Activated CD8-positive, alpha-beta T cell treated with anti-CD3 and anti-CD28 coated beads, Interleukin-2, amount 10 ng/mL, durations not matched to agents 7 days and 5 days (primary cell): ENCODE measurements around the gene SUCLA2. TPM values are rescaled to one million over a fixed set of nuclear protein-coding genes. Genes with fewer than 3 reads are reported as not detected.

ENCODE experiments used
- ATAC-seq: fragments of 150-1000 bp; cut with Tn5 transposase; one replicate; pipeline ENCODE4 v1.10.0; 2021; ENCODE audit warnings: moderate library complexity
- CTCF ChIA-PET: fragments of 350-600 bp; sonication (Branson Sonifier 250); formaldehyde crosslinking; loops from one replicate; lab custom pipeline; 2021; ENCODE audit warnings: antibody characterized with exemption; lab: Charles Lee
- POLR2A ChIA-PET: fragments of 350-600 bp; sonication (Branson Sonifier 250); formaldehyde crosslinking; loops from one replicate; lab custom pipeline; 2021; ENCODE audit warnings: antibody characterized with exemption; lab: Charles Lee
- DNase-seq: peaks from one replicate; pipeline ENCODE4 v3.0.0-alpha.2; 2020
- H3K27ac Mint-ChIP-seq: one replicate; pipeline ENCODE4 v1.8.0; 2021; ENCODE audit warnings: mild to moderate bottlenecking, mixed read lengths
- H3K27me3 Mint-ChIP-seq: one replicate; pipeline ENCODE4 v1.8.0; 2021; ENCODE audit warnings: low read depth, mixed read lengths
- H3K36me3 Mint-ChIP-seq: one replicate; pipeline ENCODE4 v1.8.0; 2021; ENCODE audit warnings: low read depth, mixed read lengths
- H3K4me1 Mint-ChIP-seq: one replicate; pipeline ENCODE4 v1.8.0; 2021; ENCODE audit warnings: low read depth, mixed read lengths
- H3K4me3 Mint-ChIP-seq: one replicate; pipeline ENCODE4 v1.8.0; 2021; ENCODE audit warnings: mild to moderate bottlenecking, mixed read lengths
- H3K9me3 Mint-ChIP-seq: one replicate; pipeline ENCODE4 v1.8.0; 2022; ENCODE audit warnings: mixed read lengths; ENCODE audit not compliant: insufficient read depth
- total RNA-seq, 2 experiments: library from RNA; stranded (reverse); gene quantifications; one replicate each; pipeline ENCODE4 v1.2.3, GENCODE V29; 2021

The SUCLA2 gene
- total RNA-seq, 2 experiments from 2014 or later = 42.1 to 44.2 TPM

DNA sequence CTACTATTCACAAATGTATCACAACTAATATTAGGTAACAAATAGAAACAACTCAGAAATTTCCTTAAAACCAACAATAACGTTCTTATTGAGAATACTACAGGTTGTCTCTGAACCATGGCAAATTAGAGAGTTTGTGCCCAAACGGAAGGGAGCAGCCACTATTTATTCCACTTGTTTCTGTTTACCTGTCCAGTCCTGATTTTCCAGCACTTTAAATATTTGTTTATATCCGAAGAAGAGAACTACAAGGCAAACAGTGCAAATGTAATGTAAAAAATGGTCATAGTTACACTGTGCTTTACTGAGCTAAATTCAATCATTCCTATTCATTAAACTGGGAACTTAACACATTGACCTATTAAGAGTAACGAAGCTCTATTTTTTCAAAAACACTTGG, 9.2 kb downstream of the SUCLA2 start:
- no peak overlapping the region for H3K27ac Mint-ChIP-seq
- DNase-seq (no peak), ATAC-seq (no peak)
- POLR2A ChIA-PET = interaction anchor here (1.0 kb wide), 1 partner anchor 46 kb away, joined by 3 read pairs; the partner anchor contains the start of gene NUDT15
- H3K27me3 Mint-ChIP-seq = no peaks in the 10 kb centered on the region
- H3K36me3 Mint-ChIP-seq = peaks cover 57% of the 10 kb centered on the region
- H3K9me3 Mint-ChIP-seq = no peaks in the 10 kb centered on the region
- no peaks in the 10 kb centered on the region for H3K4me1 Mint-ChIP-seq
- H3K4me3 Mint-ChIP-seq = no peak overlapping the region
- CTCF ChIA-PET = no interaction called here

DNA sequence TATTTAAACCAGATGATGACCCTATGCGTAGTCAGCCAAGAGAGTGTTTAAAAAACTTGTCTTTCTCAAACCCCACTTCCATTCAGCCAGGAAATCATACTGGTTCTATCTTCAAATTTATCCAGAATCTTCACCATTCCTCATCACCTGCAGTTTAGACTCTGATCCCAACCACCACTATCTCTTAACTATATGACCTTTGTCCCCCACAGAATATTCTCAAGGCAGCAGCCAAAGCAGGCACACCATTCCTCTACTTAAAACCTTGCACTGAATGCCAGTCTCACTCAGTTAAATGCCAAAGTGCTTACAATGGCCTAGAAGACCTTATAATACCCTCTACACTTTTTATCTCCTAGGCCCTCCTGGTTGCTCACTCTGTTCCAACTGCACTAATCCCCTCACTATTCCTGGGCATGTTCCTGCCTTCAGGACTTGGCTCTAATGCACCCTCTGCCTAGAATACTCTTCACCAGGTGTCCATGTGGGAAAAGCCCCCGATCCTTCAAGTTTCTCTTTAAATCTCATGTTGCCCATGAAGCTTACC, 10.1 kb downstream of the SUCLA2 start:
- no peak overlapping the region for H3K4me3 Mint-ChIP-seq
- H3K9me3 Mint-ChIP-seq = no peaks in the 10 kb centered on the region
- CTCF ChIA-PET = no interaction called here
- no peaks in the 10 kb centered on the region for H3K4me1 Mint-ChIP-seq
- DNase-seq = no peak
- H3K27ac Mint-ChIP-seq = no peak overlapping the region
- POLR2A ChIA-PET = no interaction called here
- no peaks in the 10 kb centered on the region for H3K27me3 Mint-ChIP-seq
- H3K36me3 Mint-ChIP-seq = peaks cover 59% of the 10 kb centered on the region
- no peak for ATAC-seq

DNA sequence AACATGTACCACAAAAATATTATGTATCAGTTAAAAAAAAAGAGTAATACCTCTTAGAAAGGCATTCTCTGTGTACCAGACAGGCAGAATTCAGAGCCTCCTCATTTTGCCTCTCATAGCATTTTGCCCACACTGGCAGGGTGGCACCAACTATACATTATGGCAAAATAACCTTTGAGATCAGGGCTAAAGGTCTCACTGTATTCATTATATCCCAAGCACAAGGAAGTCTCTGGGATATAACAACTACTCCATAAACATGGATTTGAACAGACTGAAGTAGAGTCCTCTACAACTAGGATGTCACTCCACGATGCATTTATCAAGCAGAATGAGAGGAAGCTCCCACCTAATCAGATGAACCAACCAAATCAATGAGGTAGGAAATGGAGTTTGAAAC, 10.6 kb downstream of the SUCLA2 start:
- ChIA-PET CTCF (no interaction called here), POLR2A (no interaction called here)
- Mint-ChIP-seq H3K27me3 (no peaks in the 10 kb centered on the region), H3K27ac (no peak overlapping the region), H3K9me3 (no peaks in the 10 kb centered on the region), H3K4me1 (no peaks in the 10 kb centered on the region), H3K36me3 (peaks cover 64% of the 10 kb centered on the region), H3K4me3 (no peak overlapping the region)
- ATAC-seq (no peak), DNase-seq (no peak)

DNA sequence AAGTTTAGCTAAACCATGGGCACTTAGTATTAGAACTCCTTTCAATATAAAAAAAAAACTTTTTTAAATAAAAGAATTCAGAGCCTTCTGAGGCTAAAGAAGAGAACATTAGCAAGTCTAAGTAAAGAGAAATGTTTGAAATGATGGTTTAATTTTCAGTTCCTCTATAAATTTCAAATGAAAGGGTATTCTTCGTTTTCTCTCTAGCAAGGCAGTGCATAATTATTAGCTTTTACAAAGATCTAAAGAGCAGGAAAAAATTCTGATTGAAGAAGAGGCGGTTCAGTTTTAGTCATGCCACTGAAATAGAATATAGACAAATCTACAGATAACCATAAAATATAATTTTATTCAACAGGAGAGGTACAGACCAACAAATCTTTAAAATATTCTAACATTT, 18.0 kb downstream of the SUCLA2 start:
- Mint-ChIP-seq H3K4me1 (no peaks in the 10 kb centered on the region), H3K9me3 (no peaks in the 10 kb centered on the region), H3K4me3 (no peak overlapping the region), H3K36me3 (peaks cover 53% of the 10 kb centered on the region), H3K27ac (no peak overlapping the region), H3K27me3 (no peaks in the 10 kb centered on the region)
- CTCF ChIA-PET = no interaction called here
- DNase-seq = no peak
- POLR2A ChIA-PET = no interaction called here
- no peak for ATAC-seq

DNA sequence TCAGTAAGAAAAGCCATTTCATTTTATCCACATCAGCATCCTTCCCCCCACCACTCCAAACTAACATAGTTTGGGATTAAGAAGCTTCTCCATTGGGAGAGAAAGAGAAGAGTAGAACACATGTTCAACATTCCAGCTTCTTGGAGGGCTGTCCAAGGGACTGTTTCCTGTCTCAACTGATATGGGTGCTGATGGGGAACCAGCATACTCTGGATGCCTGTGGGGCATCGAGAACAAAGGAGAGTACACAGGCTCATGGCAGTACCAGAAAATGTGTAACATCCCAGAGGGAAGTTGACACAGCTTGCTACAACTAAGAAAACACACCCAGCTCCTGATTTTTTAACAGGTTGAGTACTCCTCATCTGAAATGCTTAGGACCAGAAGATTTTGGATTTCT, 24.7 kb downstream of the SUCLA2 start:
- ATAC-seq (no peak), DNase-seq (no peak)
- CTCF ChIA-PET = no interaction called here
- POLR2A ChIA-PET = interaction anchor here (0.6 kb wide), 1 partner anchor 47 kb away, joined by 4 read pairs; no protein-coding TSS in a partner anchor
- Mint-ChIP-seq H3K4me3 (no peak overlapping the region), H3K36me3 (peaks cover 63% of the 10 kb centered on the region), H3K4me1 (no peaks in the 10 kb centered on the region), H3K27me3 (no peaks in the 10 kb centered on the region), H3K27ac (no peak overlapping the region), H3K9me3 (no peaks in the 10 kb centered on the region)

DNA sequence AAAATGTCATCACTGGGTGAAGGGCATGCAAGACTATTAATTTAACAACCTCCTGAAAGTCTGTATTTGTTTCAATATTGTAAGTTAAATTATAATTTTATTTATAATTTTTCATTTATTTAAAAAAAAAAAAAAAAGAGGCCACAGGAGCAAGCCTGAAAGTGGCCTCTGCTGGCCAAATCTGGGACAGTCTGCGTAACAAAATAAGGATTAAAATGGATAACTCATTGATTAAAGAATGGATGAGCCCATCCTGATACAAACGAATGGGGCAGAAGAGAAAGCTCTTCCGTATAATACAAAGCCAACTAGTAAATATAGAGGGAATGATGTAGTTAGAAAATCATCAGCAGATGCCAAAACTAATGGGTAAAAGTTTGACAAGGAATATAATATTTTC, 36.2 kb downstream of the SUCLA2 start:
- no peak for ATAC-seq
- DNase-seq = no peak
- Mint-ChIP-seq H3K9me3 (peaks cover 28% of the 10 kb centered on the region), H3K4me3 (no peak overlapping the region), H3K27me3 (no peaks in the 10 kb centered on the region), H3K4me1 (no peaks in the 10 kb centered on the region), H3K36me3 (peaks cover 62% of the 10 kb centered on the region), H3K27ac (no peak overlapping the region)
- CTCF ChIA-PET = no interaction called here
- POLR2A ChIA-PET = no interaction called here

DNA sequence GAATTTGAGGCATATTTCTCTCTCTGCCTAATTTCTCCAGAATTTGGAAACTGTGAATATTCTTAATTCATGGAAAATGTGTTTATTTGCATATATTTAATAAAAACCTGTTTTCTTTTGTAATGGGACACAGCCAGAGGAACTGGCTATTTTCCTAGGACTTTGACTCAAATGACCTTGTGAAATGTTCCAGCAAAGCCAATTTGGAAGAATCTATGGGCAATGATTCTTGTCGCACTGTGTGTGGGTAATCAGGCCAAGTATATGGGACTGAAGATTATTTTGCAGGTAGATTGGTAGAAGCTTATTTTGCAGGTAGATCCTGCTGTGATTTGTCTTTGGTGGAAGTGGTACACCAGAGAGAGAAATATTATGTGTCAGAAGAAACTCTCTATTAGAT, 38.8 kb downstream of the SUCLA2 start:
- DNase-seq = no peak
- Mint-ChIP-seq H3K9me3 (peaks cover 41% of the 10 kb centered on the region), H3K36me3 (peaks cover 78% of the 10 kb centered on the region), H3K4me3 (no peak overlapping the region), H3K27me3 (no peaks in the 10 kb centered on the region), H3K27ac (no peak overlapping the region), H3K4me1 (no peaks in the 10 kb centered on the region)
- ChIA-PET CTCF (no interaction called here), POLR2A (interaction anchor here (0.5 to 0.7 kb wide), 2 partner anchors 62 to 103 kb away, joined by 3 read pairs; no protein-coding TSS in a partner anchor)
- no peak for ATAC-seq

DNA sequence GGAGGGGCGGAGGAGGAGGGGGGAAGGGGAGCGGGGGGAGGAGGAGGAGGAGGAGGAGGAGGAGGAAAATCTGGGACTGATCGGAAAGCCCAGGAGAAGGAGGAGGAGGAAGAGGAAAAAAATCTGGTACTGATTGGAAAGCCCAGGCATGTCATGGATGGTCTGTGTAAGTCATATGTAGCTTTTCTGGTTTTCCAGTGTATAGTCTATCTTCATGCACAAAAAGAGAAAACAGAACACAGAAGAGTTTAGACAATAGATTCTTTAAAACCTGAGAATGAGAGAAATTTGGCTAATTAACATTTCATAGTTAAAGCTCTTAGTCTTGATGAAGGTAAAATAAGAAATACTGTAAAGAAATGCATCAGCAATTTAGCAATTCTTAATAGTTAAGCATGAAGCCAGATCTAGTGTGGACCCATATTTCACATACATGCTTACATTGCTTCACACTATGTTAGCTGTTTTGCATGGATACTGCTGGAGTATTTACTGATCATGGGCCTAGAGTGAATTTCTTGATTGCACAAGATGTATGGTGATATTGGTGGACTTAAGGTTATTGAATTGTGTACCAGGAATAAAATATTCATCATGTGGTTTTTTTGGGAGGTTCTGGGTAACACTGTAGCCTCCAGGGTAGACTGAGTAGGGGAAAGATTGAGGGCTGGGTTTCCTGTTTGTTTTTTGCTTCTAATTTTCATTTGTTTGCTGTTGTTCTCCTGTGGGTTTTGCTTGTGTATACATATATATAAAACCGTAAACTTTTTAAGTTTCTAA, 41.4 kb downstream of the SUCLA2 start:
- no peak overlapping the region for H3K4me3 Mint-ChIP-seq
- POLR2A ChIA-PET = interaction anchor here (0.5 kb wide), 1 partner anchor 345 kb away, joined by 3 read pairs; no protein-coding TSS in a partner anchor
- no peak for ATAC-seq
- H3K27me3 Mint-ChIP-seq = no peaks in the 10 kb centered on the region
- H3K9me3 Mint-ChIP-seq = peaks cover 52% of the 10 kb centered on the region
- peaks cover 84% of the 10 kb centered on the region for H3K36me3 Mint-ChIP-seq
- H3K4me1 Mint-ChIP-seq = no peaks in the 10 kb centered on the region
- H3K27ac Mint-ChIP-seq = no peak overlapping the region
- CTCF ChIA-PET = interaction anchor here (0.7 kb wide), 1 partner anchor 321 kb away, joined by 3 read pairs; no protein-coding TSS in a partner anchor
- no peak for DNase-seq

DNA sequence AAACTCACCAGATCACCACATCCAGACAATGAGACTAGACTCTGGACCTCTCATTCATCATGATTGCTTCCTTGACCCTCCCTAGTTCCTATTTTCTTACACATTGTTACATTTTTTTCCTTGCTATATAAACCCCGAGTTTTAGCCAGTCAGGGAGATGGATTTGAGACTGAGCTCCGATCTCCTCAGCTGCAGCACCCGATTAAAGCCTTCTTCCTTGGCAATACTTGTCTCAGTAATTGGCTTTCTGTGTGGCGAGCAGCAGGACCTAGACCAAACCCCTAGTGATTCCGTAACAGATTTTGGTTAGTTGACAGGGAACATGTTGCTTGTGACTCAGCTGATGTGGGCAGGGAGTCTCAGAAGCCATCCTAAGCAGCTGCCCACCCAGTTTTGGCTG, 44.0 kb downstream of the SUCLA2 start:
- Mint-ChIP-seq H3K4me3 (no peak overlapping the region), H3K4me1 (no peaks in the 10 kb centered on the region), H3K27me3 (no peaks in the 10 kb centered on the region), H3K27ac (no peak overlapping the region), H3K36me3 (peaks cover 79% of the 10 kb centered on the region), H3K9me3 (peaks cover 46% of the 10 kb centered on the region)
- ATAC-seq (no peak), DNase-seq (no peak)
- ChIA-PET CTCF (no interaction called here), POLR2A (no interaction called here)

DNA sequence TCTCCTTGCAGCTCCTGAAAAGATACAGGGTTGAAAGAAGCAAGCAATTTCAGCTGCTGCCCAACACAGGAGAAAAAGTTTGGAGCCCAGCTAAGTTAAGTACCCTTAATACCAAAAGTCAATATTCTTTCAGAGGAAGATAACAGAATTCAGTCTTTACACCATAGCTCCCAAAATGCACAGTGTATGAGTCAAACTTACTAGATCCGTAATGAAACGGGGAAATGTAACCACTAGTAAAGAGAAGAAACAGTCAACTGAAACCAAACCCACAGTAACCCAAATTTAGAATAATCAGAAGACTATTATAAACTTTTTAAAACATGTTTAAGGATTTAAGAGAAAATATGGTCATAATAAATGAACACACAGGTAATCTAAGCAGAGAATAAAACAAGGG, 45.2 kb downstream of the SUCLA2 start:
- Mint-ChIP-seq H3K9me3 (peaks cover 37% of the 10 kb centered on the region), H3K4me3 (no peak overlapping the region), H3K36me3 (peaks cover 73% of the 10 kb centered on the region), H3K4me1 (no peaks in the 10 kb centered on the region), H3K27ac (no peak overlapping the region), H3K27me3 (no peaks in the 10 kb centered on the region)
- DNase-seq = no peak
- CTCF ChIA-PET = interaction anchor here (1.0 kb wide), 1 partner anchor 99 kb away, joined by 3 read pairs; no protein-coding TSS in a partner anchor
- POLR2A ChIA-PET = no interaction called here
- no peak for ATAC-seq

DNA sequence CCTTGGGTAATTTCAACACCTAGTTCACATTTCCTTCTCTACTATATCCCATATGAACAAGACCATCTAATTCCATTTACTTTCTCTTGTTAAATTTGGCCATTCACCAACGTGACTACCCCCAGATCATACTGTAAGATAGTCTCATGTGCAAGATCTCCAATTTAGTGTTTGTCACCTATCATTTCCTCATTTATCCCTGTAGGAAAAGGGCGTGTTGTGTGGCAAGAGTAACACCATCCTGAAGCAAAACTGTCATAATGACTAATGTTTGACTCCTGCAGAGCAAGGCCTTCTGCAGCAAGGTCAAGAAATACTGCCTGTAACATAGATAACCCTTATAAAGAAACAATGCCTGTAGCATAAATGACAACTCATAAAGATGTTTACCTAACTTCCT, 51.3 kb downstream of the SUCLA2 start:
- no peak overlapping the region for H3K27ac Mint-ChIP-seq
- no peaks in the 10 kb centered on the region for H3K9me3 Mint-ChIP-seq
- DNase-seq = no peak
- H3K36me3 Mint-ChIP-seq = peaks cover 43% of the 10 kb centered on the region
- H3K4me3 Mint-ChIP-seq = no peak overlapping the region
- no peaks in the 10 kb centered on the region for H3K4me1 Mint-ChIP-seq
- no peaks in the 10 kb centered on the region for H3K27me3 Mint-ChIP-seq
- POLR2A ChIA-PET = no interaction called here
- no peak for ATAC-seq
- CTCF ChIA-PET = no interaction called here

DNA sequence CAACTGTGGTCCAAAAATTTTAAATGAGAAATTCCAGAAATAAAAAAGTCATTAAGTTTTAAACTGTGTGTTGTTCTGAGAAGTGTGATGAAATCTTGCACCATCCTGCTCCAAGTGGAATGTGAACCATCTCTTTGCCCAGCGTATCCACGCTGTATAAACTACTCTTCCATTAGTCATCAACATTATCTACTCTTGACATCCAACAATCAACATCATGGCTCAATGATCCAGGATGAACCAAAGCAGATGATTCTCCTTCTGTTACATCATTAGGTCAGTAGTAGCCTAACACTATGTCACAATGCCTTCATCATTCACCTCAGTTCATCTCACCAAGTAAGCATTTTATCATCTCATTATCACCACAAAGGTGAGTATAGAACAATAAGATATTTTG, 55.3 kb downstream of the SUCLA2 start:
- Mint-ChIP-seq H3K27me3 (no peaks in the 10 kb centered on the region), H3K36me3 (peaks cover 40% of the 10 kb centered on the region), H3K4me3 (no peak overlapping the region), H3K9me3 (no peaks in the 10 kb centered on the region), H3K4me1 (no peaks in the 10 kb centered on the region), H3K27ac (no peak overlapping the region)
- ChIA-PET POLR2A (no interaction called here), CTCF (no interaction called here)
- DNase-seq = no peak
- no peak for ATAC-seq
